T-helper 1 cell treated with Interleukin-12 subunit alpha and Interleukin-12 subunit beta and Interleukin-4 antibody, amounts not matched to agents 30 μg/mL and 1 μg/mL, for 36 hours (primary cell): ENCODE results near the gene CAMK1D.

ENCODE experiments used
- H3K27ac Mint-ChIP-seq: one replicate; pipeline ENCODE4 v1.8.0; 2021; ENCODE audit warnings: mild to moderate bottlenecking, mixed read lengths
- H3K27me3 Mint-ChIP-seq: one replicate; pipeline ENCODE4 v1.8.0; 2021; ENCODE audit warnings: low read depth, mixed read lengths
- H3K36me3 Mint-ChIP-seq: one replicate; pipeline ENCODE4 v1.8.0; 2021; ENCODE audit warnings: low read depth, mixed read lengths
- H3K4me1 Mint-ChIP-seq: one replicate; pipeline ENCODE4 v1.8.0; 2021; ENCODE audit warnings: low read depth, mixed read lengths
- H3K4me3 Mint-ChIP-seq: one replicate; pipeline ENCODE4 v1.8.0; 2021; ENCODE audit warnings: mild to moderate bottlenecking, moderate library complexity, mixed read lengths
- H3K9me3 Mint-ChIP-seq: one replicate; pipeline ENCODE4 v1.8.0; 2021; ENCODE audit warnings: mixed read lengths

The CAMK1D gene

GRCh38 chr10:12884851-12885250, 535.5 kb downstream of the CAMK1D start:
- Mint-ChIP-seq H3K9me3 (no peaks in the 10 kb centered on the region), H3K36me3 (no peaks in the 10 kb centered on the region), H3K4me3 (no peak overlapping the region), H3K4me1 (no peaks in the 10 kb centered on the region), H3K27me3 (peaks cover 7% of the 10 kb centered on the region), H3K27ac (no peak overlapping the region)
